K562 (cell line): ENCODE results near the gene SLC26A1. TPM values are rescaled to one million over a fixed set of nuclear protein-coding genes. Genes with fewer than 3 reads are reported as not detected.

Experiments used
- ATAC-seq: fragments of 200-7000 bp; cut with Tn5 transposase; 3 replicates; pipeline ENCODE4 v1.9.1; 2020; ENCODE audit warnings: moderate library complexity
- BruUV-seq: library from RNA; stranded (reverse); fragments of 400-500 nt; replicated peaks from 2 replicates; lab custom pipeline; 2021; lab: Mats Ljungman, UMichigan
- CTCF ChIA-PET: fragments of 300-600 bp; formaldehyde crosslinking; extraction: SDS; loops from one replicate; lab custom pipeline; 2021; ENCODE audit warnings: low intra/inter-chr PET ratio; lab: Yijun Ruan, JAX
- POLR2A ChIA-PET: fragments of 300-600, 350-650 bp; sonication (Branson Sonifier 250); formaldehyde crosslinking; extraction: SDS; loops from one replicate; lab custom pipeline; 2021; ENCODE audit warnings: antibody characterized with exemption, inconsistent platforms; lab: Yijun Ruan, JAX
- DNase-seq, 4 experiments: peaks; one replicate each; pipeline versions ENCODE4 v3.0.0 to v3.0.0-alpha.2; 2011 to 2018; ENCODE audit warnings: low spot score in 3 of 4, mixed read lengths in 3 of 4; ENCODE audit errors: extremely low read depth in 1 of 4
- FAIRE-seq: peaks from 2 replicates; lab custom pipeline; 2011; peaks lifted over from hg19 to GRCh38; lab: Jason Lieb, UNC
- H2AFZ ChIP-seq: 2 replicates; pipeline ENCODE4 v1.6.0; 2011; ENCODE audit warnings: low read depth, low read length, control low read depth, inconsistent platforms
- H3K27ac ChIP-seq: fragments of 200-600 bp; 3 replicates; pipeline ENCODE4 v1.8.0; 2011; ENCODE audit warnings: low read depth, mild to moderate bottlenecking, control low read depth, inconsistent platforms, low read length, moderate library complexity, mixed read lengths; ENCODE audit errors: extremely low read depth
- H3K27me3 ChIP-seq, 2 experiments: fragments of 300-600 bp in 1 of 2; 2 replicates in 1 of 2; 3 replicates in 1 of 2; pipeline versions ENCODE4 v1.6.0 to v1.8.0; 2011; ENCODE audit warnings: inconsistent platforms in 2 of 2, low read length in 2 of 2, mild to moderate bottlenecking in 1 of 2, mixed read lengths in 1 of 2, moderate library complexity in 1 of 2; ENCODE audit not compliant: control insufficient read depth in 2 of 2, insufficient read depth in 2 of 2
- H3K36me3 ChIP-seq: fragments of 300-600 bp; 3 replicates; pipeline ENCODE4 v1.8.0; 2011; ENCODE audit warnings: mild to moderate bottlenecking, low read length, inconsistent platforms; ENCODE audit not compliant: control insufficient read depth, insufficient read depth
- H3K4me1 ChIP-seq, 2 experiments: fragments of 200-600 bp in 1 of 2; replicated peaks in 1 of 2; 2 replicates in 1 of 2; 3 replicates in 1 of 2; pipeline versions ENCODE4 v1.5.1 to v1.8.0; 2011; ENCODE audit warnings: inconsistent platforms in 2 of 2, low read length in 2 of 2, mild to moderate bottlenecking in 1 of 2, mixed read lengths in 1 of 2, moderate library complexity in 1 of 2; ENCODE audit not compliant: control insufficient read depth in 2 of 2, insufficient read depth in 2 of 2
- H3K4me2 ChIP-seq: 2 replicates; pipeline ENCODE4 v1.6.1; 2011; ENCODE audit warnings: low read length, control low read depth, inconsistent platforms, mixed read lengths; ENCODE audit not compliant: insufficient read depth
- H3K4me3 ChIP-seq: fragments of 200-600 bp; sonication (generic), shearing (Covaris generic); 2 replicates; pipeline ENCODE4 v1.5.1; 2016; ENCODE audit warnings: control low read depth, inconsistent platforms
- H3K79me2 ChIP-seq: fragments of 200-600 bp; 3 replicates; pipeline ENCODE4 v1.8.0; 2011; ENCODE audit warnings: low read length, inconsistent platforms; ENCODE audit not compliant: control insufficient read depth, insufficient read depth
- H3K9ac ChIP-seq, 2 experiments: 2 replicates each; pipeline versions ENCODE4 v1.6.0 to v1.6.1; 2011; ENCODE audit warnings: low read depth in 2 of 2, low read length in 2 of 2, control low read depth in 1 of 2, inconsistent platforms in 1 of 2, mild to moderate bottlenecking in 1 of 2, mixed read lengths in 1 of 2; ENCODE audit not compliant: insufficient read depth in 1 of 2
- H3K9me1 ChIP-seq: one replicate; pipeline ENCODE4 v1.6.0; 2011; ENCODE audit warnings: inconsistent platforms, mild to moderate bottlenecking, low read length, moderate library complexity; ENCODE audit not compliant: control insufficient read depth, insufficient read depth
- H3K9me3 ChIP-seq: replicated peaks from 2 replicates; pipeline ENCODE4 v1.5.1; 2011; ENCODE audit warnings: low read depth, low read length, inconsistent platforms; ENCODE audit not compliant: control insufficient read depth, insufficient read depth
- H4K20me1 ChIP-seq: replicated peaks from 2 replicates; pipeline ENCODE4 v1.6.1; 2011; ENCODE audit warnings: low read length, inconsistent platforms, mixed read lengths; ENCODE audit not compliant: control insufficient read depth, insufficient read depth
- POLR2G ChIP-seq: fragments of 200-400 bp; formaldehyde crosslinking; IDR thresholded peaks from 2 replicates; pipeline ENCODE4 v1.6.1; 2017; ENCODE audit warnings: low read depth, mild to moderate bottlenecking, antibody characterized with exemption, low read length, moderate library complexity
- RBFOX2 ChIP-seq: fragments of 200-400 bp; formaldehyde crosslinking; IDR thresholded peaks from 2 replicates; pipeline ENCODE4 v1.6.1; 2017; ENCODE audit warnings: low read depth, mild to moderate bottlenecking, low read length, moderate library complexity
- RBM14 ChIP-seq: fragments of 200-400 bp; formaldehyde crosslinking; IDR thresholded peaks from 2 replicates; pipeline ENCODE4 v1.6.1; 2018; ENCODE audit warnings: low read depth, mild to moderate bottlenecking, low read length, moderate library complexity, borderline replicate concordance; ENCODE audit not compliant: insufficient read depth
- ZBTB40 ChIP-seq, 2 experiments: fragments of 450-650 bp in 1 of 2; sonication (generic) in 1 of 2; formaldehyde crosslinking in 1 of 2; IDR thresholded peaks; 2 replicates each; pipeline versions ENCODE4 v1.7.1 to v1.9.0; 2016 to 2022; ENCODE audit warnings: inconsistent platforms in 1 of 2, mild to moderate bottlenecking in 1 of 2, missing genetic modification reagents in 1 of 2
- ZNF507 ChIP-seq: conservative IDR thresholded peaks from 2 replicates; pipeline ENCODE4 v1.6.1; 2017; ENCODE audit warnings: missing genetic modification characterization, missing compliant biosample characterization
- WGBS: fragments of 100-300 bp; shearing (Covaris generic); methylation state at CpG from one replicate; pipeline ENCODE4 v1.1.6; 2016; ENCODE audit warnings: low coverage, mixed read lengths; ENCODE audit not compliant: insufficient coverage; ENCODE audit errors: missing lambda C conversion rate; 5-methylcytosine and 5-hydroxymethylcytosine counted together
- in situ Hi-C: fragments of 300-500 bp; cut with MboI; formaldehyde crosslinking; loops from 4 replicates; pipeline ENCODE4 v1.15.0; 2018; ENCODE audit warnings: inconsistent platforms, mixed read lengths
- intact Hi-C: fragments of 100-400 bp; cut with micrococcal nuclease; formaldehyde crosslinking; loops from 2 replicates; pipeline ENCODE4 v1.14.2; 2022
- polyA plus RNA-seq, 8 experiments: library from polyadenylated mRNA; depleted of rRNA in 4 of 8; stranded (reverse) in 5 of 8; unstranded in 3 of 8; fragments of >200 nt; fragmentation: Nextera tagmentation in 2 of 8; fragmentation: Illumina TruSeq in 1 of 8; extraction: Ambion mirVana in 2 of 8; extraction: Trizol in 1 of 8; gene quantifications; 2 replicates each; pipeline versions ENCODE4 v1.2.1 to v1.2.3, GENCODE V29; 2011 to 2014; ENCODE audit warnings: inconsistent platforms in 1 of 8, missing spikeins in 1 of 8
- total RNA-seq, 7 experiments: library from RNA; depleted of rRNA in 6 of 7; stranded (reverse); fragments of >200 nt in 6 of 7; fragmentation: Illumina TruSeq in 2 of 7; extraction: Trizol in 2 of 7; gene quantifications; 2 replicates each; pipeline versions ENCODE4 v1.2.1 to v1.2.3, GENCODE V29; 2011 to 2021; ENCODE audit warnings: low replicate concordance in 1 of 7

Gene SLC26A1
- total and polyA plus RNA-seq, 9 of the 15 experiments (the other 6 are each of a cell fraction or from before 2014, with no cell fraction given), result 0.11 to 4.2 (median 0.95) TPM

- 94% methylated on average over 11 of the region's 35 CpGs for WGBS
- no peak for FAIRE-seq
- CTCF ChIA-PET, result no interaction called here
Measured at GRCh38 chr4:960636-961350, 32.4 kb downstream of the SLC26A1 start.

More at GRCh38 chr4:960636-961350, 32.4 kb downstream of the SLC26A1 start:
- Histone ChIP-seq H4K20me1 (no peaks in the 10 kb centered on the region), H3K4me1 (peaks cover 0 to 48% of the 10 kb centered on the region in 2 experiments; a peak in 2 of 5 replicates), H3K79me2 (no peaks in the 10 kb centered on the region), H3K9me3 (no peaks in the 10 kb centered on the region), H3K27me3 (no peaks in the 10 kb centered on the region), H3K36me3 (peaks cover 20% of the 10 kb centered on the region; the same call in 1 of the 3 replicates), H3K4me2 (no peak overlapping the region), H3K4me3 (no peak overlapping the region), H2AFZ (no peak overlapping the region), H3K9me1 (no peaks in the 10 kb centered on the region), H3K27ac (no peak overlapping the region), H3K9ac (no peak overlapping the region)
- no peak for ATAC-seq
- POLR2A ChIA-PET, result no interaction called here
- no peak for TF ChIP-seq RBM14
- peak; percentile 70 for TF ChIP-seq POLR2G
- TF ChIP-seq ZNF507 (tag), result no peak
- peak; percentile 51 for TF ChIP-seq RBFOX2
- TF ChIP-seq ZBTB40 (IDR thresholded peaks at IDR 0.05), result no peak
- TF ChIP-seq ZBTB40 (CRISPR knock-in tag; IDR thresholded peaks at IDR 0.05), result no peak
- intact Hi-C loops (no loop called here), in situ Hi-C loops (no loop called here)
- DNase-seq, result no peak
- BruUV-seq, result no TSS peak
